ENCODE data around the gene SHROOM3. TPM values are rescaled to one million over a fixed set of nuclear protein-coding genes. Genes with fewer than 3 reads are reported as not detected.

Gene SHROOM3
- total and polyA plus RNA-seq, 2 of the 13 experiments (the other 11 are each of a cell fraction or from before 2014, with no cell fraction given), result 0.01 TPM; not detected in 1

GRCh38 chr4:76809594-76810305 lies 374.7 kb downstream of the SHROOM3 start (continued):
- TF ChIP-seq ZGPAT (CRISPR knock-in tag; IDR thresholded peaks at IDR 0.05) (no peak), ZHX2 (IDR thresholded peaks at IDR 0.05; ENCODE audit: low read depth) (no peak), ZHX2 (CRISPR knock-in tag; IDR thresholded peaks at IDR 0.05; ENCODE audit: borderline replicate concordance) (no peak), IRF2 (CRISPR knock-in tag; IDR thresholded peaks at IDR 0.05) (peak; percentile 24; the same call in 1 of the 2 replicates), HOMEZ (CRISPR knock-in tag; IDR thresholded peaks at IDR 0.05; ENCODE audit: low read depth) (no peak), MNT (IDR thresholded peaks at IDR 0.05) (peak; percentile 80), ATF6 (CRISPR knock-in tag; conservative IDR thresholded peaks at IDR 0.05) (no peak), TFAP4 (IDR thresholded peaks at IDR 0.05; ENCODE audit: borderline replicate concordance, low read depth) (peak; percentile 88), TBL1XR1 (IDR thresholded peaks at IDR 0.05; ENCODE audit: borderline replicate concordance, low read length, partially characterized antibody) (no peak), TCF12 (IDR thresholded peaks at IDR 0.05) (no peak), TCF12 (CRISPR knock-in tag; IDR thresholded peaks at IDR 0.05) (no peak), SP4 (CRISPR knock-in tag; IDR thresholded peaks at IDR 0.05) (no peak), NCOA2 (CRISPR knock-in tag; IDR thresholded peaks at IDR 0.05) (no peak; the same call in 1 of the 2 replicates)

Measured in HepG2 (cell line).